Mucosa of descending colon (tissue), 3 donors: ENCODE results near the gene ZNF605. TPM values are rescaled to one million over a fixed set of nuclear protein-coding genes. Genes with fewer than 3 reads are reported as not detected.

Source experiments
- ATAC-seq: fragments of 200-7000 bp; cut with Tn5 transposase; one replicate; pipeline ENCODE4 v1.9.1; 2020; ENCODE audit warnings: mild to moderate bottlenecking, moderate library complexity
- DNase-seq, 3 donors: peaks; one replicate each; pipeline ENCODE4 v3.0.0-alpha.2; 2020
- H3K36me3 ChIP-seq: fragments of 200-600 bp; one replicate; pipeline ENCODE4 v1.8.0; 2021; ENCODE audit warnings: low read depth, mild to moderate bottlenecking
- H3K4me1 ChIP-seq: fragments of 200-600 bp; one replicate; pipeline ENCODE4 v1.8.0; 2021; ENCODE audit warnings: low read depth, mild to moderate bottlenecking
- H3K4me3 ChIP-seq: fragments of 200-600 bp; one replicate; pipeline ENCODE4 v1.8.0; 2021; ENCODE audit warnings: mild to moderate bottlenecking
- H3K9me3 ChIP-seq: fragments of 200-600 bp; one replicate; pipeline ENCODE4 v1.8.0; 2021; ENCODE audit warnings: mild to moderate bottlenecking
- CTCF ChIP-seq: fragments of 200-600 bp; IDR thresholded peaks from one replicate; pipeline ENCODE4 v1.8.0; 2022; ENCODE audit warnings: antibody characterized with exemption, mild to moderate bottlenecking
- intact Hi-C, 2 donors: fragments of 100-400 bp; cut with DNase I in 1 of 2; cut with micrococcal nuclease in 1 of 2; formaldehyde crosslinking; loops; one replicate each; pipeline versions ENCODE4 v1.11.0 to v1.11.1; 2022; cut with DNase I, micrococcal nuclease
- total RNA-seq, 3 donors: library from RNA; stranded (reverse); fragmentation: NEBNext Ultra II Directional in 2 of 3; extraction: Animal tissue kit (Norgen Biotek cat#: 25700) in 2 of 3; gene quantifications; one replicate each; pipeline versions ENCODE4 v1.2.1 to v1.2.4, GENCODE V29; 2021 to 2023
- donor health status: DM: no; HTN: no; CAD: no; lungs with moderate emphysema.
- donor health status: DM: no; HTN: no; CAD: no.
- donor health status: DM: no; HTN: yes; CAD: no.

ZNF605 gene
- total RNA-seq, 3 donors from 2014 or later: 7.9 to 19.0 (median 8.0) TPM

GRCh38 chr12:132907216-132907615 is 48.9 kb downstream of the ZNF605 start:
- peaks cover 16% of the 10 kb centered on the region for H3K4me1 ChIP-seq
- H3K36me3 ChIP-seq: no peaks in the 10 kb centered on the region
- H3K4me3 ChIP-seq: no peak overlapping the region
- no peak for ATAC-seq
- peaks cover 19% of the 10 kb centered on the region for H3K9me3 ChIP-seq
- intact Hi-C loops: no loop called here
- DNase-seq: no peak
- no peak for TF ChIP-seq CTCF

- H3K4me3 ChIP-seq: no peak overlapping the region
- DNase-seq (peak; percentile 87 to 91 (median 89)), ATAC-seq (peak; percentile 56)
- H3K9me3 ChIP-seq: no peaks in the 10 kb centered on the region
- intact Hi-C loops: no loop called here
- H3K4me1 ChIP-seq: peaks cover 16% of the 10 kb centered on the region
- H3K36me3 ChIP-seq: no peaks in the 10 kb centered on the region
- TF ChIP-seq CTCF: peak; percentile 86
These were observed 51.3 kb downstream of the ZNF605 start for GRCh38 chr12:132904718-132905328.

- ATAC-seq (no peak), DNase-seq (no peak)
- Histone ChIP-seq H3K9me3 (no peaks in the 10 kb centered on the region), H3K4me1 (no peaks in the 10 kb centered on the region), H3K36me3 (no peaks in the 10 kb centered on the region), H3K4me3 (no peak overlapping the region)
- no peak for TF ChIP-seq CTCF
- intact Hi-C loops: no loop called here
These were observed 57.1 kb downstream of the ZNF605 start for GRCh38 chr12:132899033-132899432.

GRCh38 chr12:132888852-132889251 is 67.3 kb downstream of the ZNF605 start:
- Histone ChIP-seq H3K4me3 (no peak overlapping the region), H3K4me1 (no peaks in the 10 kb centered on the region), H3K36me3 (peaks cover 4% of the 10 kb centered on the region), H3K9me3 (no peaks in the 10 kb centered on the region)
- TF ChIP-seq CTCF: no peak
- ATAC-seq (no peak), DNase-seq (no peak)
- intact Hi-C loops: no loop called here

- no peaks in the 10 kb centered on the region for H3K4me1 ChIP-seq
- intact Hi-C loops: no loop called here
- DNase-seq (peak; percentile 97 to 99 (median 97)), ATAC-seq (peak; percentile 100)
- H3K9me3 ChIP-seq: no peaks in the 10 kb centered on the region
- peak within 1 kb of the TSS; percentile 57 for H3K4me3 ChIP-seq
- TF ChIP-seq CTCF: no peak
- H3K36me3 ChIP-seq: peaks cover 4% of the 10 kb centered on the region
These were observed 68.4 kb downstream of the ZNF605 start, which contains the start of gene CHFR for GRCh38 chr12:132887513-132888351. Gene CHFR (minus strand): TSS chr12:132887605. CDS start chr12:132887328, 277 bp downstream.
